Islet precursor cell (in vitro differentiated cells): ENCODE data around the gene ATP6V0E1.

Experiments used
- DNase-seq: peaks from one replicate; pipeline ENCODE4 v3.0.0-alpha.2; 2018

The ATP6V0E1 gene

GRCh38 chr5:172956936-172957335, 26.6 kb upstream of the ATP6V0E1 start:
- DNase-seq: no peak

GRCh38 chr5:172957458-172957857, 26.1 kb upstream of the ATP6V0E1 start:
- no peak for DNase-seq

- peak; percentile 86 for DNase-seq
Observed at GRCh38 chr5:172958331-172959046, 25.1 kb upstream of the ATP6V0E1 start.

GRCh38 chr5:172959824-172960799, 23.5 kb upstream of the ATP6V0E1 start:
- DNase-seq: no peak

GRCh38 chr5:172969921-172970320, 13.7 kb upstream of the ATP6V0E1 start:
- DNase-seq: no peak

- DNase-seq: no peak
Observed at GRCh38 chr5:172971482-172971881, 12.1 kb upstream of the ATP6V0E1 start.

GRCh38 chr5:172972552-172972951, 11.0 kb upstream of the ATP6V0E1 start:
- DNase-seq: no peak

GRCh38 chr5:172973127-172973916, 10.2 kb upstream of the ATP6V0E1 start:
- DNase-seq: no peak

- no peak for DNase-seq
Observed at GRCh38 chr5:172973931-172974330, 9.6 kb upstream of the ATP6V0E1 start.

- no peak for DNase-seq
Observed at GRCh38 chr5:172975289-172975688, 8.3 kb upstream of the ATP6V0E1 start.

GRCh38 chr5:172979778-172980177, 3.8 kb upstream of the ATP6V0E1 start:
- DNase-seq: no peak

- no peak for DNase-seq
Observed at GRCh38 chr5:172981931-172982330, 1.6 kb upstream of the ATP6V0E1 start.

- DNase-seq: peak; percentile 86
Observed at GRCh38 chr5:172984244-172984953, 828 bp downstream of the ATP6V0E1 start.

- no peak for DNase-seq
Observed at GRCh38 chr5:172985596-172985995, 2.0 kb downstream of the ATP6V0E1 start.

- no peak for DNase-seq
Observed at GRCh38 chr5:172988276-172988675, 4.7 kb downstream of the ATP6V0E1 start.

GRCh38 chr5:172990776-172991175, 7.2 kb downstream of the ATP6V0E1 start:
- DNase-seq: no peak

- no peak for DNase-seq
Observed at GRCh38 chr5:172994405-172994804, 10.8 kb downstream of the ATP6V0E1 start.

- DNase-seq: no peak
Observed at GRCh38 chr5:172999372-172999973, 15.9 kb downstream of the ATP6V0E1 start.

GRCh38 chr5:172999974-173000373, 16.4 kb downstream of the ATP6V0E1 start:
- DNase-seq: no peak

- no peak for DNase-seq
Observed at GRCh38 chr5:173001229-173001841, 17.8 kb downstream of the ATP6V0E1 start.

GRCh38 chr5:173003360-173003759, 19.8 kb downstream of the ATP6V0E1 start:
- DNase-seq: no peak

- no peak for DNase-seq
Observed at GRCh38 chr5:173004013-173004412, 20.4 kb downstream of the ATP6V0E1 start.
